HepG2 (cell line): ENCODE results near the gene LGI1.

Experiments used
- CHD4 ChIP-seq: fragments of 200-600 bp; sonication (generic); IDR thresholded peaks from 2 replicates; pipeline ENCODE4 v1.7.0; 2017; ENCODE audit warnings: mild to moderate bottlenecking, low read length, borderline replicate concordance
- CTCF ChIP-seq: sonication (generic); formaldehyde crosslinking; IDR thresholded peaks from 2 replicates; pipeline ENCODE4 v1.5.0; 2020; ENCODE audit warnings: mild to moderate bottlenecking, missing genetic modification reagents, moderate library complexity
- TCF7 ChIP-seq: sonication (generic); IDR thresholded peaks from 2 replicates; pipeline ENCODE4 v1.6.1; 2016; ENCODE audit warnings: antibody characterized with exemption, low read depth
- ZC3H13 ChIP-seq: sonication (generic); formaldehyde crosslinking; IDR thresholded peaks from 2 replicates; pipeline ENCODE4 v1.8.1; 2023; ENCODE audit warnings: mild to moderate bottlenecking, missing genetic modification reagents, moderate library complexity
- ZNF121 ChIP-seq: sonication (generic); formaldehyde crosslinking; IDR thresholded peaks from 2 replicates; pipeline ENCODE4 v1.5.0; 2020; ENCODE audit warnings: mild to moderate bottlenecking, missing genetic modification reagents

GRCh38 chr10:93799155-93799708 lies 41.5 kb downstream of the LGI1 start:
- TF ChIP-seq TCF7 = no peak
- no peak for TF ChIP-seq CTCF (CRISPR knock-in tag)
- TF ChIP-seq ZNF121 (CRISPR knock-in tag) = no peak
- no peak for TF ChIP-seq CHD4
- no peak for TF ChIP-seq ZC3H13
